K562 (cell line): Measurements from ENCODE around the gene GSTA2. TPM values are rescaled to one million over a fixed set of nuclear protein-coding genes. Genes with fewer than 3 reads are reported as not detected.

ENCODE experiments used
- ATAC-seq: fragments of 200-7000 bp; cut with Tn5 transposase; 3 replicates; pipeline ENCODE4 v1.9.1; 2020; ENCODE audit warnings: moderate library complexity
- BruUV-seq: library from RNA; stranded (reverse); fragments of 400-500 nt; replicated peaks from 2 replicates; lab custom pipeline; 2021; lab: Mats Ljungman, UMichigan
- CTCF ChIA-PET: fragments of 300-600 bp; formaldehyde crosslinking; extraction: SDS; loops from one replicate; lab custom pipeline; 2021; ENCODE audit warnings: low intra/inter-chr PET ratio; lab: Yijun Ruan, JAX
- POLR2A ChIA-PET: fragments of 300-600, 350-650 bp; sonication (Branson Sonifier 250); formaldehyde crosslinking; extraction: SDS; loops from one replicate; lab custom pipeline; 2021; ENCODE audit warnings: antibody characterized with exemption, inconsistent platforms; lab: Yijun Ruan, JAX
- DNase-seq, 4 experiments: peaks; one replicate each; pipeline versions ENCODE4 v3.0.0 to v3.0.0-alpha.2; 2011 to 2018; ENCODE audit warnings: low spot score in 3 of 4, mixed read lengths in 3 of 4; ENCODE audit errors: extremely low read depth in 1 of 4
- FAIRE-seq: peaks from 2 replicates; lab custom pipeline; 2011; peaks lifted over from hg19 to GRCh38; lab: Jason Lieb, UNC
- H2AFZ ChIP-seq: 2 replicates; pipeline ENCODE4 v1.6.0; 2011; ENCODE audit warnings: low read depth, low read length, control low read depth, inconsistent platforms
- H3K27ac ChIP-seq: fragments of 200-600 bp; 3 replicates; pipeline ENCODE4 v1.8.0; 2011; ENCODE audit warnings: low read depth, mild to moderate bottlenecking, control low read depth, inconsistent platforms, low read length, moderate library complexity, mixed read lengths; ENCODE audit errors: extremely low read depth
- H3K27me3 ChIP-seq, 2 experiments: fragments of 300-600 bp in 1 of 2; 2 replicates in 1 of 2; 3 replicates in 1 of 2; pipeline versions ENCODE4 v1.6.0 to v1.8.0; 2011; ENCODE audit warnings: inconsistent platforms in 2 of 2, low read length in 2 of 2, mild to moderate bottlenecking in 1 of 2, mixed read lengths in 1 of 2, moderate library complexity in 1 of 2; ENCODE audit not compliant: control insufficient read depth in 2 of 2, insufficient read depth in 2 of 2
- H3K36me3 ChIP-seq: fragments of 300-600 bp; 3 replicates; pipeline ENCODE4 v1.8.0; 2011; ENCODE audit warnings: mild to moderate bottlenecking, low read length, inconsistent platforms; ENCODE audit not compliant: control insufficient read depth, insufficient read depth
- H3K4me1 ChIP-seq, 2 experiments: fragments of 200-600 bp in 1 of 2; replicated peaks in 1 of 2; 2 replicates in 1 of 2; 3 replicates in 1 of 2; pipeline versions ENCODE4 v1.5.1 to v1.8.0; 2011; ENCODE audit warnings: inconsistent platforms in 2 of 2, low read length in 2 of 2, mild to moderate bottlenecking in 1 of 2, mixed read lengths in 1 of 2, moderate library complexity in 1 of 2; ENCODE audit not compliant: control insufficient read depth in 2 of 2, insufficient read depth in 2 of 2
- H3K4me2 ChIP-seq: 2 replicates; pipeline ENCODE4 v1.6.1; 2011; ENCODE audit warnings: low read length, control low read depth, inconsistent platforms, mixed read lengths; ENCODE audit not compliant: insufficient read depth
- H3K4me3 ChIP-seq: fragments of 200-600 bp; sonication (generic), shearing (Covaris generic); 2 replicates; pipeline ENCODE4 v1.5.1; 2016; ENCODE audit warnings: control low read depth, inconsistent platforms
- H3K79me2 ChIP-seq: fragments of 200-600 bp; 3 replicates; pipeline ENCODE4 v1.8.0; 2011; ENCODE audit warnings: low read length, inconsistent platforms; ENCODE audit not compliant: control insufficient read depth, insufficient read depth
- H3K9ac ChIP-seq, 2 experiments: 2 replicates each; pipeline versions ENCODE4 v1.6.0 to v1.6.1; 2011; ENCODE audit warnings: low read depth in 2 of 2, low read length in 2 of 2, control low read depth in 1 of 2, inconsistent platforms in 1 of 2, mild to moderate bottlenecking in 1 of 2, mixed read lengths in 1 of 2; ENCODE audit not compliant: insufficient read depth in 1 of 2
- H3K9me1 ChIP-seq: one replicate; pipeline ENCODE4 v1.6.0; 2011; ENCODE audit warnings: inconsistent platforms, mild to moderate bottlenecking, low read length, moderate library complexity; ENCODE audit not compliant: control insufficient read depth, insufficient read depth
- H3K9me3 ChIP-seq: replicated peaks from 2 replicates; pipeline ENCODE4 v1.5.1; 2011; ENCODE audit warnings: low read depth, low read length, inconsistent platforms; ENCODE audit not compliant: control insufficient read depth, insufficient read depth
- H4K20me1 ChIP-seq: replicated peaks from 2 replicates; pipeline ENCODE4 v1.6.1; 2011; ENCODE audit warnings: low read length, inconsistent platforms, mixed read lengths; ENCODE audit not compliant: control insufficient read depth, insufficient read depth
- EP300 ChIP-seq: IDR thresholded peaks from 2 replicates; pipeline ENCODE4 v1.6.1; 2012; ENCODE audit warnings: low read length, improper control_type of control experiment
- GATAD2A ChIP-seq: fragments of 450-650 bp; IDR thresholded peaks from 2 replicates; pipeline ENCODE4 v1.6.1; 2017
- HLTF ChIP-seq: fragments of 450-650 bp; IDR thresholded peaks from 2 replicates; pipeline ENCODE4 v1.6.1; 2016
- MAZ ChIP-seq, 2 experiments: fragments of 450-650 bp in 1 of 2; sonication (generic) in 1 of 2; formaldehyde crosslinking; IDR thresholded peaks in 1 of 2; conservative IDR thresholded peaks in 1 of 2; 2 replicates each; pipeline versions ENCODE4 v1.4.0 to v1.5.0; 2020; ENCODE audit warnings: mild to moderate bottlenecking in 1 of 2, missing genetic modification reagents in 1 of 2
- MCM5 ChIP-seq: fragments of 450-650 bp; IDR thresholded peaks from 2 replicates; pipeline ENCODE4 v1.6.1; 2016; ENCODE audit warnings: low read depth
- WGBS: fragments of 100-300 bp; shearing (Covaris generic); methylation state at CpG from one replicate; pipeline ENCODE4 v1.1.6; 2016; ENCODE audit warnings: low coverage, mixed read lengths; ENCODE audit not compliant: insufficient coverage; ENCODE audit errors: missing lambda C conversion rate; 5-methylcytosine and 5-hydroxymethylcytosine counted together
- in situ Hi-C: fragments of 300-500 bp; cut with MboI; formaldehyde crosslinking; loops from 4 replicates; pipeline ENCODE4 v1.15.0; 2018; ENCODE audit warnings: inconsistent platforms, mixed read lengths
- intact Hi-C: fragments of 100-400 bp; cut with micrococcal nuclease; formaldehyde crosslinking; loops from 2 replicates; pipeline ENCODE4 v1.14.2; 2022
- polyA plus RNA-seq, 8 experiments: library from polyadenylated mRNA; depleted of rRNA in 4 of 8; stranded (reverse) in 5 of 8; unstranded in 3 of 8; fragments of >200 nt; fragmentation: Nextera tagmentation in 2 of 8; fragmentation: Illumina TruSeq in 1 of 8; extraction: Ambion mirVana in 2 of 8; extraction: Trizol in 1 of 8; gene quantifications; 2 replicates each; pipeline versions ENCODE4 v1.2.1 to v1.2.3, GENCODE V29; 2011 to 2014; ENCODE audit warnings: inconsistent platforms in 1 of 8, missing spikeins in 1 of 8
- total RNA-seq, 7 experiments: library from RNA; depleted of rRNA in 6 of 7; stranded (reverse); fragments of >200 nt in 6 of 7; fragmentation: Illumina TruSeq in 2 of 7; extraction: Trizol in 2 of 7; gene quantifications; 2 replicates each; pipeline versions ENCODE4 v1.2.1 to v1.2.3, GENCODE V29; 2011 to 2021; ENCODE audit warnings: low replicate concordance in 1 of 7
- TF ChIP-seq, protein P1 (sequence below), 2 experiments: fragments of 450-650 bp in 1 of 2; sonication (generic) in 1 of 2; formaldehyde crosslinking; conservative IDR thresholded peaks; 2 replicates each; pipeline versions ENCODE4 v1.4.0 to v1.8.1; 2020 to 2022; ENCODE audit warnings: mild to moderate bottlenecking in 1 of 2, missing genetic modification reagents in 1 of 2
- TF ChIP-seq, protein P2 (sequence below): sonication (generic); formaldehyde crosslinking; IDR thresholded peaks from 2 replicates; pipeline ENCODE4 v1.8.0; 2023; ENCODE audit warnings: missing genetic modification reagents, mild to moderate bottlenecking, borderline replicate concordance
- TF ChIP-seq, protein P3 (sequence below): fragments of 450-650 bp; formaldehyde crosslinking; IDR thresholded peaks from 2 replicates; pipeline ENCODE4 v1.4.0; 2020; ENCODE audit warnings: mild to moderate bottlenecking, mixed read lengths

GSTA2 gene
- total and polyA plus RNA-seq, 9 of the 15 experiments (the other 6 are each of a cell fraction or from before 2014, with no cell fraction given) = 0.11 to 0.24 (median 0.14) TPM; not detected in 3

DNA sequence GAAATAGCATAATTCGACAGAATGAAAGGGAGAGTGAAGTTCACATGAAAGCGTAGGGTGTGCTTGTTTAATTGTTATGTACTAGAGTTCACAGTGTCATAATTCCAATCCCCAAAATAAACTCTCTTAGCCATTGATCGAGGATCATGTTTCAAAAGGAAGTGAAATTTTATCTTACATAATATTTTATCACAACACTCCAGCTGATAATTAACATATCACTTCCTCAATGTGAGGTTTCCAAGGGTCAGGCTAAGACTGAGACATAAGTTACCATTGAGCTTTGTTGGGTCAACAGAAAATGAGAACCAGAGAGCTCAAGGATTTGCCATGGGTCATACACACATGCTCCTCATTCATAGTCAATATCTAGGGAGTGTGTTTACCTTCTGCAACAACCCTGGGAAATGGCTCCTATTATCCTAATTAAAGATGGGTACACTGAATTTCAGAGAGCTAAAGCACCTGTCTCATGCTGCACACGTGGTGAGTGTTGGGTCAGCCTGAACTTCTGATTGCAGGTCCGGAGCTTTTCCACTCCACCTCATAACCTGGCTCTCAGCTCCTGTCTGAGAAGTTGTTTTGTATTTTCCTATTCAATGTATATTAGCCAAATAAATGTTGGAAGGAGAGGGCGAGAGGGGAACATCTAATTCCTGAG is 3.0 kb downstream of the GSTA2 start:
- no peaks in the 10 kb centered on the region for H3K9me1 ChIP-seq
- BruUV-seq = no TSS peak
- intact Hi-C loops = no loop called here
- TF ChIP-seq, protein P1, sequence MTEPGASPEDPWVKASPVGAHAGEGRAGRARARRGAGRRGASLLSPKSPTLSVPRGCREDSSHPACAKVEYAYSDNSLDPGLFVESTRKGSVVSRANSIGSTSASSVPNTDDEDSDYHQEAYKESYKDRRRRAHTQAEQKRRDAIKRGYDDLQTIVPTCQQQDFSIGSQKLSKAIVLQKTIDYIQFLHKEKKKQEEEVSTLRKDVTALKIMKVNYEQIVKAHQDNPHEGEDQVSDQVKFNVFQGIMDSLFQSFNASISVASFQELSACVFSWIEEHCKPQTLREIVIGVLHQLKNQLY (CRISPR knock-in tag; conservative IDR thresholded peaks at IDR 0.05) = no peak
- TF ChIP-seq, protein P2, sequence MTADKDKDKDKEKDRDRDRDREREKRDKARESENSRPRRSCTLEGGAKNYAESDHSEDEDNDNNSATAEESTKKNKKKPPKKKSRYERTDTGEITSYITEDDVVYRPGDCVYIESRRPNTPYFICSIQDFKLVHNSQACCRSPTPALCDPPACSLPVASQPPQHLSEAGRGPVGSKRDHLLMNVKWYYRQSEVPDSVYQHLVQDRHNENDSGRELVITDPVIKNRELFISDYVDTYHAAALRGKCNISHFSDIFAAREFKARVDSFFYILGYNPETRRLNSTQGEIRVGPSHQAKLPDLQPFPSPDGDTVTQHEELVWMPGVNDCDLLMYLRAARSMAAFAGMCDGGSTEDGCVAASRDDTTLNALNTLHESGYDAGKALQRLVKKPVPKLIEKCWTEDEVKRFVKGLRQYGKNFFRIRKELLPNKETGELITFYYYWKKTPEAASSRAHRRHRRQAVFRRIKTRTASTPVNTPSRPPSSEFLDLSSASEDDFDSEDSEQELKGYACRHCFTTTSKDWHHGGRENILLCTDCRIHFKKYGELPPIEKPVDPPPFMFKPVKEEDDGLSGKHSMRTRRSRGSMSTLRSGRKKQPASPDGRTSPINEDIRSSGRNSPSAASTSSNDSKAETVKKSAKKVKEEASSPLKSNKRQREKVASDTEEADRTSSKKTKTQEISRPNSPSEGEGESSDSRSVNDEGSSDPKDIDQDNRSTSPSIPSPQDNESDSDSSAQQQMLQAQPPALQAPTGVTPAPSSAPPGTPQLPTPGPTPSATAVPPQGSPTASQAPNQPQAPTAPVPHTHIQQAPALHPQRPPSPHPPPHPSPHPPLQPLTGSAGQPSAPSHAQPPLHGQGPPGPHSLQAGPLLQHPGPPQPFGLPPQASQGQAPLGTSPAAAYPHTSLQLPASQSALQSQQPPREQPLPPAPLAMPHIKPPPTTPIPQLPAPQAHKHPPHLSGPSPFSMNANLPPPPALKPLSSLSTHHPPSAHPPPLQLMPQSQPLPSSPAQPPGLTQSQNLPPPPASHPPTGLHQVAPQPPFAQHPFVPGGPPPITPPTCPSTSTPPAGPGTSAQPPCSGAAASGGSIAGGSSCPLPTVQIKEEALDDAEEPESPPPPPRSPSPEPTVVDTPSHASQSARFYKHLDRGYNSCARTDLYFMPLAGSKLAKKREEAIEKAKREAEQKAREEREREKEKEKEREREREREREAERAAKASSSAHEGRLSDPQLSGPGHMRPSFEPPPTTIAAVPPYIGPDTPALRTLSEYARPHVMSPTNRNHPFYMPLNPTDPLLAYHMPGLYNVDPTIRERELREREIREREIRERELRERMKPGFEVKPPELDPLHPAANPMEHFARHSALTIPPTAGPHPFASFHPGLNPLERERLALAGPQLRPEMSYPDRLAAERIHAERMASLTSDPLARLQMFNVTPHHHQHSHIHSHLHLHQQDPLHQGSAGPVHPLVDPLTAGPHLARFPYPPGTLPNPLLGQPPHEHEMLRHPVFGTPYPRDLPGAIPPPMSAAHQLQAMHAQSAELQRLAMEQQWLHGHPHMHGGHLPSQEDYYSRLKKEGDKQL (CRISPR knock-in tag) = no peak
- TF ChIP-seq, protein P3, sequence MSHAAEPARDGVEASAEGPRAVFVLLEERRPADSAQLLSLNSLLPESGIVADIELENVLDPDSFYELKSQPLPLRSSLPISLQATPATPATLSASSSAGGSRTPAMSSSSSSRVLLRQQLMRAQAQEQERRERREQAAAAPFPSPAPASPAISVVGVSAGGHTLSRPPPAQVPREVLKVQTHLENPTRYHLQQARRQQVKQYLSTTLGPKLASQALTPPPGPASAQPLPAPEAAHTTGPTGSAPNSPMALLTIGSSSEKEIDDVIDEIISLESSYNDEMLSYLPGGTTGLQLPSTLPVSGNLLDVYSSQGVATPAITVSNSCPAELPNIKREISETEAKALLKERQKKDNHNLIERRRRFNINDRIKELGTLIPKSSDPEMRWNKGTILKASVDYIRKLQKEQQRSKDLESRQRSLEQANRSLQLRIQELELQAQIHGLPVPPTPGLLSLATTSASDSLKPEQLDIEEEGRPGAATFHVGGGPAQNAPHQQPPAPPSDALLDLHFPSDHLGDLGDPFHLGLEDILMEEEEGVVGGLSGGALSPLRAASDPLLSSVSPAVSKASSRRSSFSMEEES (CRISPR knock-in tag) = no peak
- TF ChIP-seq MCM5 (no peak), GATAD2A (no peak), MAZ (CRISPR knock-in tag; conservative IDR thresholded peaks at IDR 0.05 in 1 of 2, IDR thresholded peaks at IDR 0.05 in 1 of 2) (no peak), EP300 (no peak), HLTF (no peak)
- TF ChIP-seq, all 486 proteins: peak for 0
- H2AFZ ChIP-seq = no peak overlapping the region
- no peaks in the 10 kb centered on the region; a peak in 1 of 5 replicates for H3K4me1 ChIP-seq
- CTCF ChIA-PET = no interaction called here
- no peaks in the 10 kb centered on the region for H4K20me1 ChIP-seq
- no peak for FAIRE-seq
- in situ Hi-C loops = no loop called here
- WGBS = 9% methylated on average over 6 of the region's 6 CpGs
- H3K9ac ChIP-seq = no peak overlapping the region
- H3K9me3 ChIP-seq = no peaks in the 10 kb centered on the region
- DNase-seq = no peak
- no peak for ATAC-seq
- H3K27ac ChIP-seq = no peak overlapping the region
- H3K4me2 ChIP-seq = no peak overlapping the region
- H3K36me3 ChIP-seq = no peaks in the 10 kb centered on the region
- POLR2A ChIA-PET = no interaction called here
- no peaks in the 10 kb centered on the region for H3K79me2 ChIP-seq
- no peak overlapping the region for H3K4me3 ChIP-seq
- no peaks in the 10 kb centered on the region for H3K27me3 ChIP-seq
